ENCODE results near the gene SORBS1. TPM values are rescaled to one million over a fixed set of nuclear protein-coding genes. Genes with fewer than 3 reads are reported as not detected.
A peak's percentile ranks its signal among the peaks of the same experiment; 100 is the strongest.

The SORBS1 gene
- total and polyA plus RNA-seq, 5 donors = 225 to 511 (median 428) TPM

GRCh38 chr10:95287281-95287680 is 273.9 kb downstream of the SORBS1 start:
- peak overlapping the region; percentile 62 for H3K27ac ChIP-seq (ENCODE audit: low read length)
- 27% methylated on average over 3 of the region's 3 CpGs for WGBS
- no peaks in the 10 kb centered on the region for H3K27me3 ChIP-seq (ENCODE audit: control insufficient read depth, insufficient read depth)
- H3K9me3 ChIP-seq (ENCODE audit: control insufficient read depth, low read length) = no peaks in the 10 kb centered on the region
- peaks cover 18% of the 10 kb centered on the region for H3K4me1 ChIP-seq (ENCODE audit: control insufficient read depth, insufficient read depth, low read length)
- intact Hi-C loops (cut with DNase I) = loop anchor here in 1 of 4 donors (5.0 kb wide), 1 partner anchor 40 kb away; no protein-coding TSS in a partner anchor
- DNase-seq (no peak), ATAC-seq (peak; percentile 6 to 53)
- peak overlapping the region; percentile 72 for H3K4me3 ChIP-seq (ENCODE audit: low read length)

GRCh38 chr10:95286707-95287106 is 274.5 kb downstream of the SORBS1 start:
- DNase-seq (no peak), ATAC-seq (no peak)
- WGBS = 31% methylated on average over 1 of the region's 1 CpG
- peaks cover 18% of the 10 kb centered on the region for H3K4me1 ChIP-seq (ENCODE audit: control insufficient read depth, insufficient read depth, low read length)
- H3K27me3 ChIP-seq (ENCODE audit: control insufficient read depth, insufficient read depth) = no peaks in the 10 kb centered on the region
- H3K9me3 ChIP-seq (ENCODE audit: control insufficient read depth, low read length) = no peaks in the 10 kb centered on the region
- peak overlapping the region; percentile 72 for H3K4me3 ChIP-seq (ENCODE audit: low read length)
- H3K27ac ChIP-seq (ENCODE audit: low read length) = peak overlapping the region; percentile 62
- intact Hi-C loops (cut with DNase I) = loop anchor here in 1 of 4 donors (5.0 kb wide), 1 partner anchor 39 kb away; no protein-coding TSS in a partner anchor

GRCh38 chr10:95285556-95285955 is 275.6 kb downstream of the SORBS1 start:
- DNase-seq (no peak), ATAC-seq (no peak)
- Histone ChIP-seq H3K27ac (ENCODE audit: low read length) (no peak overlapping the region), H3K9me3 (ENCODE audit: control insufficient read depth, low read length) (no peaks in the 10 kb centered on the region), H3K4me1 (ENCODE audit: control insufficient read depth, insufficient read depth, low read length) (peaks cover 23% of the 10 kb centered on the region), H3K27me3 (ENCODE audit: control insufficient read depth, insufficient read depth) (no peaks in the 10 kb centered on the region), H3K4me3 (ENCODE audit: low read length) (no peak overlapping the region)
- WGBS = 75% methylated on average over 2 of the region's 2 CpGs
- intact Hi-C loops (cut with DNase I) = loop anchor here in 1 of 4 donors (5.0 kb wide), 1 partner anchor 38 kb away; no protein-coding TSS in a partner anchor

- no peaks in the 10 kb centered on the region for H3K27me3 ChIP-seq (ENCODE audit: control insufficient read depth, insufficient read depth)
- intact Hi-C loops (cut with DNase I) = loop anchor here in 1 of 4 donors (5.0 kb wide), 1 partner anchor 38 kb away; no protein-coding TSS in a partner anchor
- peaks cover 23% of the 10 kb centered on the region for H3K4me1 ChIP-seq (ENCODE audit: control insufficient read depth, insufficient read depth, low read length)
- 81% methylated on average over 3 of the region's 3 CpGs for WGBS
- H3K4me3 ChIP-seq (ENCODE audit: low read length) = no peak overlapping the region
- DNase-seq (no peak), ATAC-seq (no peak)
- H3K9me3 ChIP-seq (ENCODE audit: control insufficient read depth, low read length) = no peaks in the 10 kb centered on the region
- peak overlapping the region; percentile 64 for H3K27ac ChIP-seq (ENCODE audit: low read length)
Observed at GRCh38 chr10:95284807-95285206, 276.4 kb downstream of the SORBS1 start.

GRCh38 chr10:95282107-95282506 is 279.1 kb downstream of the SORBS1 start:
- H3K4me1 ChIP-seq (ENCODE audit: control insufficient read depth, insufficient read depth, low read length) = peaks cover 28% of the 10 kb centered on the region
- H3K4me3 ChIP-seq (ENCODE audit: low read length) = no peak overlapping the region
- no peak for ATAC-seq
- no peak overlapping the region for H3K27ac ChIP-seq (ENCODE audit: low read length)
- WGBS = 84% methylated on average over 3 of the region's 3 CpGs
- intact Hi-C loops (cut with DNase I) = no loop called here
- no peak for DNase-seq
- H3K27me3 ChIP-seq (ENCODE audit: control insufficient read depth, insufficient read depth) = no peaks in the 10 kb centered on the region
- H3K9me3 ChIP-seq (ENCODE audit: control insufficient read depth, low read length) = no peaks in the 10 kb centered on the region

GRCh38 chr10:95281206-95281605 is 280.0 kb downstream of the SORBS1 start:
- DNase-seq = no peak
- intact Hi-C loops (cut with DNase I) = no loop called here
- Histone ChIP-seq H3K4me1 (ENCODE audit: control insufficient read depth, insufficient read depth, low read length) (peaks cover 27% of the 10 kb centered on the region), H3K4me3 (ENCODE audit: low read length) (no peak overlapping the region), H3K9me3 (ENCODE audit: control insufficient read depth, low read length) (no peaks in the 10 kb centered on the region), H3K27me3 (ENCODE audit: control insufficient read depth, insufficient read depth) (no peaks in the 10 kb centered on the region), H3K27ac (ENCODE audit: low read length) (no peak overlapping the region)
- no peak for ATAC-seq
- WGBS = 94% methylated on average over 2 of the region's 2 CpGs

GRCh38 chr10:95280637-95281036 is 280.5 kb downstream of the SORBS1 start:
- Histone ChIP-seq H3K4me1 (ENCODE audit: control insufficient read depth, insufficient read depth, low read length) (peaks cover 30% of the 10 kb centered on the region), H3K4me3 (ENCODE audit: low read length) (no peak overlapping the region), H3K9me3 (ENCODE audit: control insufficient read depth, low read length) (no peaks in the 10 kb centered on the region), H3K27me3 (ENCODE audit: control insufficient read depth, insufficient read depth) (no peaks in the 10 kb centered on the region), H3K27ac (ENCODE audit: low read length) (peak overlapping the region; percentile 14)
- ATAC-seq (no peak), DNase-seq (no peak)
- intact Hi-C loops (cut with DNase I) = no loop called here
- 40% methylated on average over 2 of the region's 2 CpGs for WGBS

- Histone ChIP-seq H3K4me1 (ENCODE audit: control insufficient read depth, insufficient read depth, low read length) (peaks cover 21% of the 10 kb centered on the region), H3K27me3 (ENCODE audit: control insufficient read depth, insufficient read depth) (no peaks in the 10 kb centered on the region), H3K4me3 (ENCODE audit: low read length) (no peak overlapping the region), H3K9me3 (ENCODE audit: control insufficient read depth, low read length) (no peaks in the 10 kb centered on the region), H3K27ac (ENCODE audit: low read length) (peak overlapping the region; percentile 62)
- intact Hi-C loops (cut with DNase I) = no loop called here
- WGBS = 59% methylated on average over 4 of the region's 4 CpGs
- no peak for DNase-seq
- peak; percentile 58 to 66 for ATAC-seq
Observed at GRCh38 chr10:95279042-95279820, 281.9 kb downstream of the SORBS1 start.

- Histone ChIP-seq H3K27me3 (ENCODE audit: control insufficient read depth, insufficient read depth) (no peaks in the 10 kb centered on the region), H3K4me1 (ENCODE audit: control insufficient read depth, insufficient read depth, low read length) (peaks cover 26% of the 10 kb centered on the region), H3K9me3 (ENCODE audit: control insufficient read depth, low read length) (no peaks in the 10 kb centered on the region), H3K4me3 (ENCODE audit: low read length) (no peak overlapping the region), H3K27ac (ENCODE audit: low read length) (peak overlapping the region; percentile 88)
- peak; percentile 23 to 53 for ATAC-seq
- 73% methylated on average over 6 of the region's 6 CpGs for WGBS
- DNase-seq = peak in 1 of 3 donors; percentile 37
- intact Hi-C loops (cut with DNase I) = no loop called here
Observed at GRCh38 chr10:95278061-95278988, 282.8 kb downstream of the SORBS1 start.

GRCh38 chr10:95277614-95278013 is 283.6 kb downstream of the SORBS1 start:
- intact Hi-C loops (cut with DNase I) = no loop called here
- no peak for DNase-seq
- WGBS = 65% methylated on average over 3 of the region's 3 CpGs
- no peak for ATAC-seq
- H3K9me3 ChIP-seq (ENCODE audit: control insufficient read depth, low read length) = no peaks in the 10 kb centered on the region
- H3K4me3 ChIP-seq (ENCODE audit: low read length) = no peak overlapping the region
- no peaks in the 10 kb centered on the region for H3K27me3 ChIP-seq (ENCODE audit: control insufficient read depth, insufficient read depth)
- H3K4me1 ChIP-seq (ENCODE audit: control insufficient read depth, insufficient read depth, low read length) = peaks cover 30% of the 10 kb centered on the region
- no peak overlapping the region for H3K27ac ChIP-seq (ENCODE audit: low read length)

GRCh38 chr10:95277201-95277570 is 284.0 kb downstream of the SORBS1 start:
- intact Hi-C loops (cut with DNase I) = no loop called here
- 41% methylated on average over 1 of the region's 1 CpG for WGBS
- Histone ChIP-seq H3K4me1 (ENCODE audit: control insufficient read depth, insufficient read depth, low read length) (peaks cover 30% of the 10 kb centered on the region), H3K27me3 (ENCODE audit: control insufficient read depth, insufficient read depth) (no peaks in the 10 kb centered on the region), H3K9me3 (ENCODE audit: control insufficient read depth, low read length) (no peaks in the 10 kb centered on the region), H3K4me3 (ENCODE audit: low read length) (no peak overlapping the region), H3K27ac (ENCODE audit: low read length) (peak overlapping the region; percentile 27)
- DNase-seq (no peak), ATAC-seq (no peak)
